Stimulated activated effector memory CD8-positive, alpha-beta T cell treated with anti-CD3 and anti-CD28 coated beads, Interleukin-12 subunit alpha, Interleukin-12 subunit beta, amount 100 ng/mL, for 72 hours (primary cell): ENCODE measurements around the gene SNRPA.

Experiments
- ATAC-seq: fragments of 150-1000 bp; cut with Tn5 transposase; 2 replicates; pipeline ENCODE4 v1.10.0; 2021
- DNase-seq, 2 donors: peaks; one replicate each; pipeline ENCODE4 v3.0.0; 2021 to 2022; ENCODE audit warnings: low spot score in 2 of 2
- H3K27ac Mint-ChIP-seq: one replicate; pipeline ENCODE4 v1.8.0; 2022; ENCODE audit warnings: mild to moderate bottlenecking, mixed read lengths
- H3K36me3 Mint-ChIP-seq: one replicate; pipeline ENCODE4 v1.8.0; 2022; ENCODE audit warnings: mild to moderate bottlenecking, mixed read lengths
- H3K4me1 Mint-ChIP-seq: one replicate; pipeline ENCODE4 v1.8.0; 2022; ENCODE audit warnings: mixed read lengths
- H3K4me3 Mint-ChIP-seq: one replicate; pipeline ENCODE4 v1.8.0; 2022; ENCODE audit warnings: mild to moderate bottlenecking, mixed read lengths
- H3K9me3 Mint-ChIP-seq: one replicate; pipeline ENCODE4 v1.8.0; 2022; ENCODE audit warnings: mixed read lengths

The SNRPA gene

GRCh38 chr19:40750874-40751537 lies at the start of gene SNRPA:
SNRPA (plus strand) TSS chr19:40751203; CDS start chr19:40751409, 206 bp downstream.
- Mint-ChIP-seq H3K27ac (peak within 1 kb of the TSS; percentile 97), H3K9me3 (no peaks in the 10 kb centered on the region), H3K4me1 (peaks cover 53% of the 10 kb centered on the region), H3K36me3 (peaks cover 62% of the 10 kb centered on the region), H3K4me3 (peak within 1 kb of the TSS; percentile 94)
- DNase-seq: peak; percentile 91 to 99
- ATAC-seq: peak; percentile 81

GRCh38 chr19:40701758-40702157 lies 49.2 kb upstream of the SNRPA start:
- H3K36me3 Mint-ChIP-seq: peaks cover 32% of the 10 kb centered on the region
- no peak for ATAC-seq
- H3K27ac Mint-ChIP-seq: peak overlapping the region; percentile 32
- no peak overlapping the region for H3K4me3 Mint-ChIP-seq
- peaks cover 4% of the 10 kb centered on the region for H3K4me1 Mint-ChIP-seq
- H3K9me3 Mint-ChIP-seq: no peaks in the 10 kb centered on the region
- no peak for DNase-seq

DNA sequence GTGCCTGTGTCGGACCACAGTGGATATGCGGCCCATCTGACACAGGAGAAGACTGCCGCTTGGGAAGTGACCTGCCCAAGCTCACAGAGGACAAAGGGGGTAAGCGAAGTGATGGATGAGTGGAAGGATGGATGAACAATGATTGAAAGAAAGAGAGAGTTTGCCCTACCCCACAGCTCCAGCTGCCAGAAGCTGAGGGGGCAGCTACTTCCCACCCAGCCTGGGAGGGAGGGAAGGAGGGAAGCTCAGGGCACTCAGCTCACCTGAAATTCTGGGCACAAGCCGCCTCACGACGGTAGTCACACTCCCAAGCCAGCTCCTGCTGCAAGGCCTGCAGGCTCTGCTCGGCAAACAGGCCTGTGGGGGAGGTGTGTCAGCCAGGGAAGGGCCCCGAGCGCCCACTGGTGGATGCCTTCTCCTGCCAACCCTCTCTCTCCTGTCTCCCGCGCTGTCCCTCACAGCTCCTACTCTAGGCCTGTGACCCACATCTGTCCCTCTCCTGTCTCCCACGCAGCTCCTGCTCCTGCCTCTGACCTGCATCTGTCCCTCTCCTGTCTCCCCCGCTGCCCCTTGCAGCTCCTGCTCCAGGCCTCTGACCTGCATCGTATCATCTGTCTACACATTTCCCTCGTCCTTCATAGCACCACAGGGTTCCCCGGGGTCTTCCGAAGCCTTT lies 48.5 kb upstream of the SNRPA start:
- peaks cover 37% of the 10 kb centered on the region for H3K36me3 Mint-ChIP-seq
- H3K4me1 Mint-ChIP-seq: peaks cover 4% of the 10 kb centered on the region
- ATAC-seq: no peak
- no peak overlapping the region for H3K4me3 Mint-ChIP-seq
- peak overlapping the region; percentile 53 for H3K27ac Mint-ChIP-seq
- DNase-seq: no peak
- H3K9me3 Mint-ChIP-seq: no peaks in the 10 kb centered on the region

DNA sequence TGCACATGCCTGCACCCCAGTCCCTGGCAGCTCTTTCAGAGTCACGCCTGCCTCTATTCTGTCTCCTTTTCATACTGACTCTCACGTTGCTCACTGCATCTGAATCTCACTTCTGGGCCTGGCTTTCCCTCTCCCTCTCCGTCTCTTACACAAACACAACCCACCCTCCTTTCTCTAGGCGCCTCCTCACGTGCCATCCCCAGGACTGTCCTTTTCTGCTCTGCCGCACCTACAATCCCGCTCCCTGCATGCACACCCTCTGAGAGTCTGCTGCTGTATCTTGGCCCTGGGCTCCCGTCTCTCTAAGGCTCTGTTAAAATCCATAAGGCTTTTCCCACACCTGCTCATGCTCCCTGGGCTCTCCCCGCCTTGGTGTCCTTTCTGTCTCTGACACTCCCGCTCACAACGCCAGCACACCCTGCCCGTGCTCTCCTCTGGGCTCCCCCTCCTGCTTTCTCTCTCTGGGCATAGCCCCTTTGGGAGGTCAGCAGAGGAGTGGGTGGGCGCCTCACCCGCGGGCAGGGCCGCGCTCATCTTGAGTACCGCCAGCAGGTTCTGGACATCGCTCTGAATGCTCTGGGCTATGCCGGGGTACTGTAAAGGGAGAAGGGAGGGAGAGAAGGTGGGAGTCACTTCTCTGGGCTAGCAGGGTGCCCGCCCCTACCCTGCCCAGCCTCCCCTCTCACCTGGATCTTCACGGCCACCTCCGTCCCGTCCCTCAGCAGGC lies 47.8 kb upstream of the SNRPA start:
- Mint-ChIP-seq H3K9me3 (no peaks in the 10 kb centered on the region), H3K4me3 (no peak overlapping the region), H3K36me3 (peaks cover 44% of the 10 kb centered on the region), H3K4me1 (peaks cover 4% of the 10 kb centered on the region), H3K27ac (peak overlapping the region; percentile 53)
- no peak for DNase-seq
- no peak for ATAC-seq

DNA sequence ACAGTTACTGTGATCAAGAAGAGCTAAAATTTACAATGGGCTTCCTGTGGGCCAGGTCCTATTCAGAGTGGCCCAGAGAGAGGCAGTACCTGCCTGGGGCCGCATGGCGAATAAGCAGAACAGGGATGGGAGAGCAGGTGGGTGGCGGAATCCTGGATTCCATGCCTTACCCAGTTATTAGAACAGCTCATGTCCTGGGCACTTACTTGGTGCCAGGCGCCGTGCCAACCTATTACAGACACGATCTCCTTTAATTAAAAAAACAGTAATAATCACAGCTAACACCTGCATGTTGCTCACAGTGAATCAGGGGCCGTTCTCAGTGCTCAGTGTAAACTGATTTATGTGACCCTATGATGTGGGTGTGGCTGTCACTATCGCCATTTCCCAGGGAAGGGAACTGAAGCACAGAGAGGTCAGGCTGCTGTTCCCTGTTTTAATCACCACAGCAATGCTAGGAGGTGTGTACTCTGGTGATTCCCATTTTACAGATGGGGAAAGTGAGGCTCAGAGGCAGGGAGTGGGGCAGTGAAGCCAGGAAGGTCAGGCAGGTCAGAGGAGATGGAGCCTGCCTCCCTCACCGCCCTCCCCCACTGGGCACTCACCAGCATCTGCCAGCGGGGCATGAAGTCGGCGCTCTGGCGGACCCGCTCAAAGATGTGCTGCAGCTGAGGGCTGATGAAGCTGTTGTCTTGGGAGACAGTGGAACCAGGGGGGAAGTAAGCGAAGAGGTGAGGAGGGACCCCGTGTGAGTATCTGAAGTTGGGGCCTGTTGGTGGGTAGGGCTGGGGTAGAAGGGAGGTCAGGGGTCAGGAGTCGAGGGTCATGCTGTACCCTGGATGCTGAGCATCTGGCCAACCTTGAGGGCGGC lies 46.3 kb upstream of the SNRPA start:
- ATAC-seq (no peak), DNase-seq (no peak)
- Mint-ChIP-seq H3K4me3 (no peak overlapping the region), H3K36me3 (peaks cover 59% of the 10 kb centered on the region), H3K9me3 (no peaks in the 10 kb centered on the region), H3K27ac (peak overlapping the region; percentile 52), H3K4me1 (peaks cover 4% of the 10 kb centered on the region)

DNA sequence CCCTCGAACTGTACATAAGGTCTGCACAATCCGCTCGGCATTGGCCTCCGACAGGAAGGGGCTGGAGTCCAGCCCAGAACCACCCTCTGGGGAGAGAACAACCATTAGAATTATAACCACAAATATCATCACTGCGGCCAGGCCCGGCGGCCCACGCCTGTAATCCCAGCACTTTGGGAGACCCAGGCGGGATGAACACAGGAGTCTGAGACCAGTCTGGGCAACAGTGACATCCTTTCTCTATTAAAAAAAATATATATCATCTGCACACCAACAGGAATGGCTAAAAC lies 45.7 kb upstream of the SNRPA start:
- Mint-ChIP-seq H3K36me3 (peaks cover 65% of the 10 kb centered on the region), H3K4me1 (peaks cover 4% of the 10 kb centered on the region), H3K4me3 (no peak overlapping the region), H3K9me3 (no peaks in the 10 kb centered on the region), H3K27ac (no peak overlapping the region)
- DNase-seq (no peak), ATAC-seq (no peak)

DNA sequence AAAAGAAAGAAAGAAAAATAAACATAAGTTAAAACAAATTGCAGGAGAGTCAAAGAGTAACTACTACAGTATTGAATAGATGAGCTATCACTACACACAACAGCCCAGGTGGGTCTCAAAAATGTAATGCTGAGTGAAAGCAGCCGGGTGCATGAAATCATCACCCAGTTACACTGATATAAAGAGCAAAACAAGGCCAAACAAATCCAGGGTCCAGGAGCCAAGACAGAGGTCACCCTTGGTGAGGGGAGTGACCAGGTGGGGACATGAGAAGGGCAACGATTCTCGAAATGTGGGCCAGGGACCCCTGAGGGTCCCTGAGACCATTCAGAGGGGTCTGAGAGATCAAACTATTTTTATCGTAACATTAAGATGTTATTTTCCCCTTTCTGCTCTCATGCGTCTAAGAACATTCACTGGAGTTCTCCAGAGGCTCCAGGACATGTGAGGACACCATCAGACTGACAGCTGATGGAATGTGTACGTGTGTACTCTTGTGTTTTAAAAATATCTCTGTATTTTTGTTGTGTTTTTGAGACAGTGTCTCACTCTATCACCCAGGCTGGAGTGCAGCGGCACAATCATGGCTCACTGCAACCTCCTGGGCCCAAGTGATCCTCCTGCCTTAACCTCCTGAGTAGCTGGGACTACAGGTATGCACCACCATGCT lies 44.9 kb upstream of the SNRPA start:
- Mint-ChIP-seq H3K27ac (no peak overlapping the region), H3K9me3 (no peaks in the 10 kb centered on the region), H3K4me3 (no peak overlapping the region), H3K36me3 (peaks cover 73% of the 10 kb centered on the region), H3K4me1 (peaks cover 4% of the 10 kb centered on the region)
- DNase-seq: no peak
- ATAC-seq: no peak

GRCh38 chr19:40707615-40708014 lies 43.4 kb upstream of the SNRPA start:
- Mint-ChIP-seq H3K27ac (no peak overlapping the region), H3K36me3 (peaks cover 81% of the 10 kb centered on the region), H3K4me1 (peaks cover 4% of the 10 kb centered on the region), H3K4me3 (no peak overlapping the region), H3K9me3 (no peaks in the 10 kb centered on the region)
- DNase-seq (no peak), ATAC-seq (no peak)

- Mint-ChIP-seq H3K36me3 (peaks cover 84% of the 10 kb centered on the region), H3K27ac (no peak overlapping the region), H3K9me3 (no peaks in the 10 kb centered on the region), H3K4me1 (peaks cover 14% of the 10 kb centered on the region), H3K4me3 (no peak overlapping the region)
- DNase-seq: no peak
- no peak for ATAC-seq
These were observed 41.2 kb upstream of the SNRPA start for GRCh38 chr19:40709817-40710216.

DNA sequence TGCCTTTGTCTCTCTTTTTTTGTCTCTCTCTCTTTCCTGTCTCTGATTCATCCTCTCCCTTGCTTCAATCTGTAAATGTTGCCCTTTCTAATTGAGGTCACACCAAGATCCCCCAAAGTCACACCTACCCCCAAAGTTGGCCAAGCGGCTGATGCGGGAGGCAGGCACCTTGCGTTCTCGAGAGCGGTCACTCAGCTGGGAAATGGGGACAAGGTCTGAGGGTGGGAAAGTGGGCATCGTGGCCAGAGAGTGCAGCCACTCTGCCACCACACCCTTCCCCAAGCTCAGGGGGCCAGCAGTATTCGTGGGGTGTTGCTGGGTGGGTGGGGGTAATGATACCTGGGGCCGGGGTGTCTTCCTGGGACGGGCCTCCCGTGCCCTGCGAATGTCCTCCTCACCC lies 37.1 kb upstream of the SNRPA start:
- H3K9me3 Mint-ChIP-seq: no peaks in the 10 kb centered on the region
- H3K36me3 Mint-ChIP-seq: peaks cover 71% of the 10 kb centered on the region
- H3K27ac Mint-ChIP-seq: peak overlapping the region; percentile 92
- no peak for DNase-seq
- H3K4me3 Mint-ChIP-seq: peak overlapping the region; percentile 83
- H3K4me1 Mint-ChIP-seq: peaks cover 41% of the 10 kb centered on the region
- ATAC-seq: no peak

GRCh38 chr19:40714441-40715299 lies 36.3 kb upstream of the SNRPA start:
- Mint-ChIP-seq H3K9me3 (no peaks in the 10 kb centered on the region), H3K27ac (peak overlapping the region; percentile 92), H3K4me3 (peak overlapping the region; percentile 83), H3K4me1 (peaks cover 48% of the 10 kb centered on the region), H3K36me3 (peaks cover 64% of the 10 kb centered on the region)
- ATAC-seq (peak; percentile 77), DNase-seq (peak; percentile 86 to 97)

DNA sequence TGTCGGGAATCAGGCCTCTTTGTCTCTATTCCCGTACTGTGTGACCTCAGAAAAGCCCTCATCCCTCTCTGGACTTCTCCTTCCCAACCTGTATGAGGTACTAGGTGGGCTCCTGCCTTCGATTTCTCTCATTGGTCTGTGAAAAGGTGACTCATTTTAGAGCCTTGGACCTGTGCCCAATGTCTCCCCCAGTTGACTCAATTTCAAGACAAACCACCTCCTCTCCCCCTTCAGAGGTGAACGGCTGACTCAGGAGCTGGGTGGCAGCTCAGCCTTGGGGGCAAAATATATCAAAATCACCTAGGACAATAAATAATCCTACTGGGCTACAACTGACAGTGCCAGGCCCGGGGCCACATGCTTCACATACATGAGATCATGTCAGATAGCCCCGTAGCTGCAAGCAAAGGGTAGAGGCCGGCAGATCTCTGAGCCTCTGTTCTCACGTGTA lies 34.9 kb upstream of the SNRPA start:
- ATAC-seq: peak; percentile 61

GRCh38 chr19:40716482-40717324 lies 34.3 kb upstream of the SNRPA start, which contains the start of the genes COQ8B and ITPKC:
COQ8B (minus strand) TSS chr19:40716886; CDS start chr19:40714632, 2,254 bp downstream.
ITPKC (plus strand) TSS chr19:40717112; CDS start chr19:40717136, 24 bp downstream.
- peaks cover 59% of the 10 kb centered on the region for H3K36me3 Mint-ChIP-seq
- H3K4me3 Mint-ChIP-seq: peak within 1 kb of the TSS; percentile 83
- no peaks in the 10 kb centered on the region for H3K9me3 Mint-ChIP-seq
- ATAC-seq: peak; percentile 84
- peak; percentile 98 to 100 for DNase-seq
- H3K4me1 Mint-ChIP-seq: peaks cover 68% of the 10 kb centered on the region
- H3K27ac Mint-ChIP-seq: peak within 1 kb of the TSS; percentile 92

More for the DNA sequence above, 34.9 kb upstream of the SNRPA start:
- peak in 1 of 2 donors; percentile 85 for DNase-seq
- peaks cover 62% of the 10 kb centered on the region for H3K4me1 Mint-ChIP-seq
- H3K4me3 Mint-ChIP-seq: peak overlapping the region; percentile 83
- H3K9me3 Mint-ChIP-seq: no peaks in the 10 kb centered on the region
- H3K36me3 Mint-ChIP-seq: peaks cover 61% of the 10 kb centered on the region
- H3K27ac Mint-ChIP-seq: peak overlapping the region; percentile 92
